ENCODE data around the gene SMG6. TPM values are rescaled to one million over a fixed set of nuclear protein-coding genes. Genes with fewer than 3 reads are reported as not detected.

The SMG6 gene
- total RNA-seq, 1 donor from 2014 or later = 9.2 TPM

DNA sequence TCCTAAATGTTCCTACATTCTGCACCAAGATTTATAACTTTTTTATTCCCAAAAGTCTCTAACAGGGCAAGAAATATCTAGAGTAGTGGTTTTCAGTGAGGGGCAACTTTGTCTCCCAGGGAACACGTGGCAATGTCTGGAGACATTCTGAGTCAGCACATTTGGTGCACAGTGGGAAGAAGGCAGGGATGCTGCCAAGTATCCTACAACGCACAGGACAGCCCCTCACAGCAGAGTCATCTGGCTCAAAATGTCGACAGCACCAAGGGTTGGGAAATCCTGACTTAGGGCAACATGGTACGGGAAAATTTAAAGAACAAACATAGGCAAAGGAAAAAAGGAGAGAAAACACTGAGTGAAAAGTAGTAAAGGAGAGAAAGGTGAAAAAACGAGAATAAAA lies 61.8 kb downstream of the SMG6 start:
- Histone ChIP-seq H3K36me3 (ENCODE audit: control insufficient read depth, insufficient read depth, low read length) (peaks cover 10% of the 10 kb centered on the region), H3K27me3 (ENCODE audit: control insufficient read depth, insufficient read depth, low read length) (no peaks in the 10 kb centered on the region), H3K4me3 (ENCODE audit: low read depth, low read length) (no peak overlapping the region)
- DNase-seq (ENCODE audit: low read depth) = no peak
- TF ChIP-seq, protein P1, sequence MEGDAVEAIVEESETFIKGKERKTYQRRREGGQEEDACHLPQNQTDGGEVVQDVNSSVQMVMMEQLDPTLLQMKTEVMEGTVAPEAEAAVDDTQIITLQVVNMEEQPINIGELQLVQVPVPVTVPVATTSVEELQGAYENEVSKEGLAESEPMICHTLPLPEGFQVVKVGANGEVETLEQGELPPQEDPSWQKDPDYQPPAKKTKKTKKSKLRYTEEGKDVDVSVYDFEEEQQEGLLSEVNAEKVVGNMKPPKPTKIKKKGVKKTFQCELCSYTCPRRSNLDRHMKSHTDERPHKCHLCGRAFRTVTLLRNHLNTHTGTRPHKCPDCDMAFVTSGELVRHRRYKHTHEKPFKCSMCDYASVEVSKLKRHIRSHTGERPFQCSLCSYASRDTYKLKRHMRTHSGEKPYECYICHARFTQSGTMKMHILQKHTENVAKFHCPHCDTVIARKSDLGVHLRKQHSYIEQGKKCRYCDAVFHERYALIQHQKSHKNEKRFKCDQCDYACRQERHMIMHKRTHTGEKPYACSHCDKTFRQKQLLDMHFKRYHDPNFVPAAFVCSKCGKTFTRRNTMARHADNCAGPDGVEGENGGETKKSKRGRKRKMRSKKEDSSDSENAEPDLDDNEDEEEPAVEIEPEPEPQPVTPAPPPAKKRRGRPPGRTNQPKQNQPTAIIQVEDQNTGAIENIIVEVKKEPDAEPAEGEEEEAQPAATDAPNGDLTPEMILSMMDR (IDR thresholded peaks at IDR 0.05; ENCODE audit: insufficient read depth, low read length, severe bottlenecking) = no peak
- no peak for FAIRE-seq

DNA sequence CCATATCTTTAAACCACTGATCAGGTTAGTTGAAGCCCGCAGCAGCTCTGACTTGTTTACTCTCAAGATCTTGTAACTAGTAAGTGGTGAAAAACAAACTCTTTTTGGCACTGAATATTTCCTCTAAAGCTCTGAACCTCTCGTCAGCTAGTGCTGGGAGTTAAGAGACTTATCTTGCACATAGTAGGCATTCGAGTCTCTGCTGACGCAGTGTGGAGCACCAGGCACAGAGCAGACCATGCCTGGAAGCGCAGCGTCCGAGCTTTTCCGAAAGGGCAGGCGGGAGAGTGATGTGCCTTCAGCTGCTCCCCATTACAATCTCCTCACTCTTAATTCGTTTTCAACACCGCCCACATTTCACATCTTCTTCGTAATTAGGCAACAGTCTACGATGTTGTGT lies 63.0 kb downstream of the SMG6 start:
- TF ChIP-seq, protein P1 (IDR thresholded peaks at IDR 0.05; ENCODE audit: insufficient read depth, low read length, severe bottlenecking) = no peak
- Histone ChIP-seq H3K36me3 (ENCODE audit: control insufficient read depth, insufficient read depth, low read length) (peaks cover 11% of the 10 kb centered on the region), H3K4me3 (ENCODE audit: low read depth, low read length) (no peak overlapping the region), H3K27me3 (ENCODE audit: control insufficient read depth, insufficient read depth, low read length) (no peaks in the 10 kb centered on the region)
- no peak for DNase-seq (ENCODE audit: low read depth)
- no peak for FAIRE-seq

DNA sequence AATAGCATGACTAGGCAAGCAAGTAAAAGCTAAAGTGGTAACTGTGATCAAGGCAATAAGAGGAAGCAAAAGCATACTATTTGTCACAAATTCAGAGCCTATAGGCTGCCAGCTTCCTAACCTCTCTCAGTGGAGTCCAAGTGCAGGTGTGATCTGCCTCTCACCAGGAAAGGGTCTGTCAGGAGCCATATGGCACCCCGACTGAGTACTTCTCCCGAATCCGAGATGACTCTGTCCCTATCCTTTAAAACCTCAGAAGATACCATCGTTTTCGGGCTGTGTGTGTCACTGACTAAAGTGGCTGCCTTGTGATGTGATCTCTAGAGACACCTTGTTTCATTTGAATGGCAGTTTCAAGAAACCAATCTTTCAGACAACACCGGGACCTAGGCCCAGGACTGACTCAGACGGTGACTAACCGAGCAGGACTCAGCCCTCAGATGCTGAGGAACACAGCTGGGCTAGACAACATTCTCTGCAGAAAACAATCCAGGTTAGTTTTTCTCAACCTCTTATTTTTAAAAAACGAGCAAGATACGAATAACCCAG lies 63.6 kb downstream of the SMG6 start:
- DNase-seq (ENCODE audit: low read depth) (peak; percentile 90), FAIRE-seq (peak; percentile 40)
- peaks cover 11% of the 10 kb centered on the region for H3K36me3 ChIP-seq (ENCODE audit: control insufficient read depth, insufficient read depth, low read length)
- H3K4me3 ChIP-seq (ENCODE audit: low read depth, low read length) = no peak overlapping the region
- H3K27me3 ChIP-seq (ENCODE audit: control insufficient read depth, insufficient read depth, low read length) = no peaks in the 10 kb centered on the region
- TF ChIP-seq, protein P1 (IDR thresholded peaks at IDR 0.05; ENCODE audit: insufficient read depth, low read length, severe bottlenecking) = no peak

DNA sequence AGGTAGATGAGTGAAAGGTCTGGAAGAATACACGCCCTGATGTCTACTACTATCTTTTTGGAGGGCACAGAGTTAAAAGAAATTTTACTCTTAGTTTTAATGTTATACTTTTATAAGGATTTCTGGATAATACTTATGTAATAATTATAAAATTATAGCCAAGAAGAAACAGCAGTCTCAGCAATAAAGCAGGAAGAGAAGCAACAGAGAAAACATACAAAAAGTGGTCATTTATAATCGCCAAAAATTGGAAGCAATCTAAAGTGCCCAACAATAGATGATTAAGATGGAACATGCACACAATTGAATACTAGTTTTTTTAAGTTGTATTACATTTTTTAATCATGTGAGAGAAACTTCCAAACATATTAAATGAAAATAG lies 64.4 kb downstream of the SMG6 start:
- DNase-seq (ENCODE audit: low read depth) (no peak), FAIRE-seq (no peak)
- H3K27me3 ChIP-seq (ENCODE audit: control insufficient read depth, insufficient read depth, low read length) = no peaks in the 10 kb centered on the region
- H3K4me3 ChIP-seq (ENCODE audit: low read depth, low read length) = no peak overlapping the region
- H3K36me3 ChIP-seq (ENCODE audit: control insufficient read depth, insufficient read depth, low read length) = peaks cover 11% of the 10 kb centered on the region
- TF ChIP-seq, protein P1 (IDR thresholded peaks at IDR 0.05; ENCODE audit: insufficient read depth, low read length, severe bottlenecking) = no peak

DNA sequence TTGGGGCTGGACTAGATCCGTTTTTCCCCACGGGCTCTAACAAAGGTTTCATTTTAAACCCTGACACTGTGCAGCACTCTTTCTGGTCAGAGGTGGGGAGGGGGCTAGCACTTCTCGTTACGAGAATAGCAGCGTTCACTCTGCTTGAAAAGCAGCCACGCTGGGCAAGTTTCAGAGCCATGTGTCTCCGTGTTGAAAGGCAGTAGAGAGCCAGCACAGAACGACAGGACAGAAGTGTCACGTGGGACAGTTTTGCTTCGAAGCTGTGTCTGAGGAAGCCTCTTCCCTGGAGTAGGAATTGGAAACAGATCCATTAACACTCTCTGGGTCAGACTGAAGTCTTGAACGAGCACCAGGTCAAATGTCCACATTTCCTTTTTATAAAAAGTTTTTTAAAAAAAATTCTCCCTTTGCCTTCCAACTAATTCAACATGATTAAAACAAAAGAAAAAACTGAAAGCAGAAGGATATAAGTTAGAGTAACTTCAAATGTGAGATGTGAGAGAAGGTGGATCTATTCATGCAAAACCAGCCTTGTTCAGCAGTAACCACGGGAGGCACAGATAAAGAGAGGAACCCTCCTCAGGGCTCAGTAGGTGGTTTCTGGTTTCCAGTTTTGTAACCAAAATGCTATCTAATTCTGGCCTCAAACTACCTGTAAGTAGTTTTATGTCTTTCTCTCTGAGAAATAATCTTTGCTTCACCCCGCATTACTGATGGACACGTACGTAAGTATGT lies 65.0 kb downstream of the SMG6 start:
- Histone ChIP-seq H3K4me3 (ENCODE audit: low read depth, low read length) (no peak overlapping the region), H3K27me3 (ENCODE audit: control insufficient read depth, insufficient read depth, low read length) (no peaks in the 10 kb centered on the region), H3K36me3 (ENCODE audit: control insufficient read depth, insufficient read depth, low read length) (peaks cover 10% of the 10 kb centered on the region)
- no peak for DNase-seq (ENCODE audit: low read depth)
- TF ChIP-seq, protein P1 (IDR thresholded peaks at IDR 0.05; ENCODE audit: insufficient read depth, low read length, severe bottlenecking) = no peak
- no peak for FAIRE-seq

All from bronchial epithelial cell (primary cell).